Kidney epithelial cell (primary cell): Measurements from ENCODE around the gene DGKB. TPM values are rescaled to one million over a fixed set of nuclear protein-coding genes. Genes with fewer than 3 reads are reported as not detected.

Experiments used
- DNase-seq: peaks from one replicate; pipeline ENCODE4 v3.0.0-alpha.2; 2010; ENCODE audit warnings: low read depth
- H3K27me3 ChIP-seq: 2 replicates; pipeline ENCODE4 v1.6.0; 2011; ENCODE audit warnings: low read length; ENCODE audit not compliant: control insufficient read depth, insufficient read depth
- H3K36me3 ChIP-seq: 2 replicates; pipeline ENCODE4 v1.5.1; 2011; ENCODE audit warnings: low read length; ENCODE audit not compliant: control insufficient read depth, insufficient read depth
- H3K4me3 ChIP-seq: 2 replicates; pipeline ENCODE4 v1.5.1; 2011; ENCODE audit warnings: low read depth, mild to moderate bottlenecking, control low read depth, low read length
- total RNA-seq: library from RNA; depleted of rRNA; stranded (reverse); fragments of >200 nt; gene quantifications from 2 replicates; pipeline ENCODE4 v1.2.3, GENCODE V29; 2015
- TF ChIP-seq, protein P1 (sequence below): IDR thresholded peaks from 2 replicates; pipeline ENCODE4 v1.5.1; 2011; ENCODE audit warnings: mild to moderate bottlenecking, moderate library complexity, low read length, control low read depth, inconsistent platforms; ENCODE audit not compliant: insufficient read depth, poor library complexity, severe bottlenecking

DGKB gene
- total RNA-seq, 1 donor from 2014 or later = not detected

DNA sequence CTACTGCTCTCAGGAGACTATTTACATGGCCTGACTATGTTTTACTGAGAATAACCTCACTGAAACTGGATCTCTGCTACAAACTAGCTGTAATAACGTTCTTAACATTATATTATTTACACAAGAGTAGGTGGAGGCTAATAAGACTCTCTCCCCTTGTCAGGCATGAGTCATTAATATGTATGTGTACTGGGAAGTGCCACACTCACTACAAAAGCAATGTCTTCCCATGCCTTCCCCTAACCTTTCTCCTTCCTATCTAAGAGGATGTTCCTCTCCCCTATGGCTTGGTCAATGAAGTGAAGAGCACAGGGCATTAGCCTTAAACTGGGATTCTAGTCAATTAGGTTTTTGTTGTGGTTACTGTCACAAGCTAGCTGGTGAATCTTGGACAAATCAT is 147.9 kb downstream of the DGKB start:
- Histone ChIP-seq H3K27me3 (no peaks in the 10 kb centered on the region), H3K36me3 (no peaks in the 10 kb centered on the region), H3K4me3 (no peak overlapping the region)
- DNase-seq = peak; percentile 9
- TF ChIP-seq, protein P1, sequence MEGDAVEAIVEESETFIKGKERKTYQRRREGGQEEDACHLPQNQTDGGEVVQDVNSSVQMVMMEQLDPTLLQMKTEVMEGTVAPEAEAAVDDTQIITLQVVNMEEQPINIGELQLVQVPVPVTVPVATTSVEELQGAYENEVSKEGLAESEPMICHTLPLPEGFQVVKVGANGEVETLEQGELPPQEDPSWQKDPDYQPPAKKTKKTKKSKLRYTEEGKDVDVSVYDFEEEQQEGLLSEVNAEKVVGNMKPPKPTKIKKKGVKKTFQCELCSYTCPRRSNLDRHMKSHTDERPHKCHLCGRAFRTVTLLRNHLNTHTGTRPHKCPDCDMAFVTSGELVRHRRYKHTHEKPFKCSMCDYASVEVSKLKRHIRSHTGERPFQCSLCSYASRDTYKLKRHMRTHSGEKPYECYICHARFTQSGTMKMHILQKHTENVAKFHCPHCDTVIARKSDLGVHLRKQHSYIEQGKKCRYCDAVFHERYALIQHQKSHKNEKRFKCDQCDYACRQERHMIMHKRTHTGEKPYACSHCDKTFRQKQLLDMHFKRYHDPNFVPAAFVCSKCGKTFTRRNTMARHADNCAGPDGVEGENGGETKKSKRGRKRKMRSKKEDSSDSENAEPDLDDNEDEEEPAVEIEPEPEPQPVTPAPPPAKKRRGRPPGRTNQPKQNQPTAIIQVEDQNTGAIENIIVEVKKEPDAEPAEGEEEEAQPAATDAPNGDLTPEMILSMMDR = no peak

DNA sequence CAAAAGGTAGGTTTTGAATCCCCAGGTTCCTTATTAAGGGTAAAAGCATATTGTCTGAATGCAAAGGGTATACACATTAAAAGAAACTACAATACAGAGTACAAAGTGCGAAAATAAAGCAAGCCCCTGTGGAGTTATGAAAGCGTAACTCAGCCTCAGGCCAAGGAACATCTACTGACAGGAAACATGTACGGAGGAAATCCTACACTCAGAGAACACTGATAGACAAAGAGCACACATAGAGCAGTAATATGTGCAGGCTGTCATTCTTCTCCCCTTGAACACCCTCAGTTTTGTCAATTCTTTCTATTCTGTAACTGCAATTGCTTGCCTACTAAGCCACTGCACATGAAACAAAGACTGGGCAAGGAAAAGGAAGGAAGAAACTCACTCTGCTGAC is 150.2 kb downstream of the DGKB start:
- Histone ChIP-seq H3K36me3 (no peaks in the 10 kb centered on the region), H3K27me3 (no peaks in the 10 kb centered on the region), H3K4me3 (no peak overlapping the region)
- no peak for DNase-seq
- TF ChIP-seq, protein P1 = no peak

DNA sequence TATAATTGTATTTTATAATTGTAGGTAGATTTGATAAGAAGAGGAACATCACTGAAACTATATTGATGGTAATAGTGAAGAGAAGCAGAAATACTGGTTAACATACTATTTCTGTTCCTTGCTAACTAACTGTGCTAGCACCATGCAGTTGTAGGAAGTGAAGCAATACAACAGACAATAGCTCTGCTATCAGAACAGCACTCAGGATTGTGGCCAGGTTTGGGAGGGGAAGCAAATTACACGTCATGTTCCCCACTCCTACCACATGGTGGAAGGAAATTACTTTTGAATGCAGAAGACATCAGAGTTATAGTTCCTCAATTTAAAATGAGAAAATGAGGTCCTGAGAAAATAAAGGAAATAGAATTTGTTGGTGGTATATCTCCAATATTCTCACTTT is 151.1 kb downstream of the DGKB start:
- TF ChIP-seq, protein P1 = no peak
- H3K36me3 ChIP-seq = no peaks in the 10 kb centered on the region
- DNase-seq = no peak
- H3K27me3 ChIP-seq = no peaks in the 10 kb centered on the region
- H3K4me3 ChIP-seq = no peak overlapping the region

DNA sequence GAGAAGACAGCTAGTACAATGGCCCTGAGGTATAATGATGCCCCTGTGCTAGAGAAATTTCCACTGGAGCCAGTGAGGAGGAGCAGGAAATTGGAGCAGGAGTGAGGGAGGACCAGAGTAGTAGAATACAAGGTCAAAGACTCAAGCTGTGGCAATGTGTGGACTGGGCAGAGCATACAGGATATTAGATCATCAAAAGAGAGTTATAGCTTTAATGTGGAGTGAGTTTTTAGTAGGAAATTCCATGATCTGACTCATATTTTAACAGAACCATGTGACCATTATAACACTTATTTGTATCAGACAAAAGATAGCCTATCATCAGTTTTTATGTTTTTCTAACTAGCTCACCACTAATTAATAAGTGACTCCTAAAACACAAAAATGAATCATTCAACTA is 154.1 kb downstream of the DGKB start:
- H3K4me3 ChIP-seq = no peak overlapping the region
- H3K36me3 ChIP-seq = no peaks in the 10 kb centered on the region
- no peaks in the 10 kb centered on the region for H3K27me3 ChIP-seq
- peak; percentile 19 for DNase-seq
- TF ChIP-seq, protein P1 = no peak

DNA sequence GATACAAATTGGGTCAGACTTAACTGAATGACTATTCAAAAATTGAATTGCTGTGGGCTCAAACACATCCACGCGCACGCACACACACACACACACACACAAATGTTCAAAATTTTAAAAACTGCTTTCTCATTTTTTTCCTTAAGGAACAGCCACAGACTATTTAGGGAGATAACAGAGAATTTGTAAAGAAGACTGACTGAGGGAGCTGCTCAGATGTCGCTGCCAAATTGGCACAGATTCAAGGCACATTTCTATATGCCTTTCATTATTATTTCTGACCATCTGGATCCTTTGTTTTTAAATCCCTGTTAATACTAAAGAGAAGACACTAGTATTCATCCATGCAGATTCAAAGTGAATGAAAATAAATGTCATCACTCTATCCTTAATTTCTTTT is 154.8 kb downstream of the DGKB start:
- H3K36me3 ChIP-seq = no peaks in the 10 kb centered on the region
- H3K27me3 ChIP-seq = no peaks in the 10 kb centered on the region
- TF ChIP-seq, protein P1 = no peak
- H3K4me3 ChIP-seq = no peak overlapping the region
- no peak for DNase-seq

DNA sequence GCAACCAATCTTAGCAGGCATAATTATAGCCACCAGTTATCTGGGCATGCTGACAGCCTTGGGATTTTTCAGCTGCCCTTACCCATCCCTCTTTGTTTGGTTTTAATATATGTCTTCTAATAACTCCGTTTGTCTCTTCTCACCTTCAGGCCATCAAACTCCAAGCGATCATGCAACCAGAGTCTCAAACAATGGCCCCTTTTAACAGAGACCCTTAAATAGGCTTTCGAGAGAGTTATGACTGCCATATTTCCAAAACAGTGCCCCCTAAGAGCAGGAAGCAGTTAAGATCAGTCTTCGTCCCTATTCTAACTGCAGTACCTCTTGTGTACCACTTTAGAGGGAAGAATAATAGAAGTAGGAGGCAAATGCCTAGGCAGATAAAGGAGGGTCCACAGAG is 157.5 kb downstream of the DGKB start:
- Histone ChIP-seq H3K36me3 (no peaks in the 10 kb centered on the region), H3K4me3 (no peak overlapping the region), H3K27me3 (no peaks in the 10 kb centered on the region)
- TF ChIP-seq, protein P1 = no peak
- no peak for DNase-seq
